GM23248 (cell line): ENCODE results near the gene OR2V1. TPM values are rescaled to one million over a fixed set of nuclear protein-coding genes. Genes with fewer than 3 reads are reported as not detected.
"Not testable (repeated sequence)": the region's sequence is repeated elsewhere in the genome, so short reads cannot be mapped to it uniquely, and the experiment has no call there.

Experiments used
- DNase-seq: peaks from one replicate; pipeline ENCODE4 v3.0.0-alpha.2; 2015
- H2AFZ ChIP-seq: fragments of 200-600 bp; sonication (generic); 2 replicates; pipeline ENCODE4 v1.6.1; 2016; ENCODE audit warnings: antibody characterized with exemption
- H3F3A ChIP-seq: fragments of 200-600 bp; sonication (generic); 2 replicates; pipeline ENCODE4 v1.6.1; 2016; ENCODE audit warnings: mild to moderate bottlenecking, antibody characterized with exemption, mixed run types; ENCODE audit not compliant: insufficient read depth
- H3K27ac ChIP-seq: fragments of 200-600 bp; sonication (generic); 2 replicates; pipeline ENCODE4 v1.5.1; 2016; ENCODE audit warnings: mild to moderate bottlenecking
- H3K27me3 ChIP-seq: fragments of 200-600 bp; sonication (generic); replicated peaks from 2 replicates; pipeline ENCODE4 v1.6.1; 2016; ENCODE audit warnings: mild to moderate bottlenecking; ENCODE audit not compliant: insufficient read depth
- H3K36me3 ChIP-seq: fragments of 200-600 bp; sonication (generic); 2 replicates; pipeline ENCODE4 v1.6.1; 2016; ENCODE audit warnings: low read depth, mild to moderate bottlenecking
- H3K4me1 ChIP-seq: fragments of 200-600 bp; sonication (generic); 2 replicates; pipeline ENCODE4 v1.6.1; 2016; ENCODE audit warnings: mild to moderate bottlenecking; ENCODE audit not compliant: insufficient read depth
- H3K4me2 ChIP-seq: fragments of 200-600 bp; sonication (generic); one replicate; pipeline ENCODE4 v1.6.1; 2016; ENCODE audit warnings: mild to moderate bottlenecking; ENCODE audit not compliant: unreplicated experiment
- H3K4me3 ChIP-seq: fragments of 200-600 bp; sonication (generic); 2 replicates; pipeline ENCODE4 v1.5.1; 2016; ENCODE audit warnings: mild to moderate bottlenecking
- H3K79me2 ChIP-seq: fragments of 200-600 bp; sonication (generic); 2 replicates; pipeline ENCODE4 v1.6.1; 2016; ENCODE audit warnings: mild to moderate bottlenecking; ENCODE audit not compliant: insufficient read depth
- H3K9ac ChIP-seq: fragments of 200-600 bp; sonication (generic); 2 replicates; pipeline ENCODE4 v1.6.1; 2016; ENCODE audit warnings: mild to moderate bottlenecking
- H3K9me2 ChIP-seq: fragments of 200-600 bp; sonication (generic); 2 replicates; pipeline ENCODE4 v1.6.1; 2016; ENCODE audit warnings: mixed run types, mild to moderate bottlenecking, moderate library complexity; ENCODE audit not compliant: insufficient read depth
- H3K9me3 ChIP-seq: fragments of 200-600 bp; sonication (generic); one replicate; pipeline ENCODE4 v1.6.1; 2017; ENCODE audit warnings: low read depth
- H4K20me1 ChIP-seq: fragments of 200-600 bp; sonication (generic); 2 replicates; pipeline ENCODE4 v1.6.0; 2016; ENCODE audit not compliant: insufficient read depth
- EZH2 ChIP-seq: fragments of 200-600 bp; sonication (generic); IDR thresholded peaks from 2 replicates; pipeline ENCODE4 v1.6.1; 2018; ENCODE audit warnings: antibody characterized with exemption, mild to moderate bottlenecking; ENCODE audit not compliant: insufficient read depth, poor library complexity, severe bottlenecking
- EZH2phosphoT487 ChIP-seq: fragments of 200-600 bp; sonication (generic); IDR thresholded peaks from 2 replicates; pipeline ENCODE4 v1.6.1; 2018; ENCODE audit warnings: antibody characterized with exemption, moderate library complexity, mild to moderate bottlenecking, low read depth; ENCODE audit not compliant: insufficient read depth
- WGBS, 2 experiments: methylation state at CpG; one replicate each; pipeline ENCODE4 v1.1.6; 2015 to 2017; ENCODE audit warnings: low lambda C conversion rate in 2 of 2, low coverage in 1 of 2; ENCODE audit errors: missing lambda C conversion rate in 2 of 2; 5-methylcytosine and 5-hydroxymethylcytosine counted together
- in situ Hi-C: fragments of 300-500 bp; cut with MboI; formaldehyde crosslinking; loops from 2 replicates; pipeline ENCODE4 v1.15.0; 2020
- polyA plus RNA-seq: library from polyadenylated mRNA; unstranded; fragments of >200 nt; fragmentation: Nextera tagmentation; extraction: Ambion mirVana; gene quantifications from 2 replicates; pipeline ENCODE4 v1.2.1, GENCODE V29; 2016
- total RNA-seq: library from RNA; depleted of rRNA; stranded (reverse); fragments of >200 nt; shearing (Covaris generic); gene quantifications from 2 replicates; pipeline ENCODE4 v1.2.3, GENCODE V29; 2014

OR2V1 gene
- total and polyA plus RNA-seq, 2 experiments from 2014 or later, result not detected

DNA sequence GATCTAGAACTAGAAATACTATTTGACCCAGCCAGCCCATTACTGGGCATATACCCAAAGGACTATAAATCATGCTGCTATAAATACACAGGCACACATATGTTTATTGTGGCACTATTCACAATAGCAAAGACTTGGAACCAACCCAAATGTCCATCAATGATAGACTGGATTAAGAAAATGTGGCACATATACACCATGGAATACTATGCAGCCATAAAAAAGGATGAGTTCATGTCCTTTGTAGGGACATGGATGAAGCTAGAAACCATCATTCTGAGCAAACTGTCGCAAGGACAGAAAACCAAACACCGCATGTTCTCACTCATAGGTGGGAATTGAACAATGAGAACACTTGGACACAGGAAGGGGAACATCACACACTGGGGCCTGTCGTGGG is 35.8 kb downstream of the OR2V1 start:
- H4K20me1 ChIP-seq, H3K36me3 ChIP-seq, H3K4me2 ChIP-seq, H3K27ac ChIP-seq, DNase-seq, H2AFZ ChIP-seq, in situ Hi-C loops, H3K4me3 ChIP-seq, H3K79me2 ChIP-seq, H3F3A ChIP-seq, H3K9me3 ChIP-seq, H3K4me1 ChIP-seq, H3K9me2 ChIP-seq, H3K9ac ChIP-seq: not testable (repeated sequence)
- 56 to 70% methylated on average over 3 of the region's 3 CpGs for WGBS, 2 experiments
- peaks cover 15% of the 10 kb centered on the region for H3K27me3 ChIP-seq

DNA sequence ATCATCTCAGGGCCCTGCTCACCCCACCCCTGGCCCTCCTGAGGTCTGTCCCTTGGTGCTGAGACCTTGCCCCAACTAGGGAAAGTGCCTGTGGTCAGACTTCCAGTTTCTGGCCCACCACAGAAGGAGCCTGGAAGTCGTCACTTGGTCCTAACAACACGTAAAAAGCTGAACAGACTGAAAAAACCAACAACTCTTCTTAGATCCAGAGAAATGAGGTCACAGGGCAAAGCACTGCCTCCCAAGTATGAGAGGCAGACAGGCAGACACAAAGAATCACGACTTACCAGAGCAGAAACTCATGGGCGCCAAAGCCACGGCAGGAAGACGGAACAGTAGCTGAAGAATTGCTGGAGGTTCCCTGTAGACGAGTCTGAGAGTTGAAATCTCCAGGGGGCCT is 38.5 kb downstream of the OR2V1 start:
- 46 to 73% methylated on average over 7 of the region's 7 CpGs for WGBS, 2 experiments
- no peak overlapping the region for H3K4me3 ChIP-seq
- in situ Hi-C loops, result no loop called here
- H2AFZ ChIP-seq, result no peak overlapping the region
- no peaks in the 10 kb centered on the region for H4K20me1 ChIP-seq
- no peak overlapping the region for H3K4me2 ChIP-seq
- H3K36me3 ChIP-seq, result no peaks in the 10 kb centered on the region
- H3K27ac ChIP-seq, result no peak overlapping the region
- H3K4me1 ChIP-seq, result no peaks in the 10 kb centered on the region
- no peak overlapping the region for H3K9ac ChIP-seq
- H3K79me2 ChIP-seq, result no peaks in the 10 kb centered on the region
- H3F3A ChIP-seq, result no peaks in the 10 kb centered on the region
- H3K27me3 ChIP-seq, result no peaks in the 10 kb centered on the region
- TF ChIP-seq EZH2 (no peak), EZH2phosphoT487 (no peak)
- no peak for DNase-seq
- no peaks in the 10 kb centered on the region for H3K9me3 ChIP-seq
- no peaks in the 10 kb centered on the region for H3K9me2 ChIP-seq

DNA sequence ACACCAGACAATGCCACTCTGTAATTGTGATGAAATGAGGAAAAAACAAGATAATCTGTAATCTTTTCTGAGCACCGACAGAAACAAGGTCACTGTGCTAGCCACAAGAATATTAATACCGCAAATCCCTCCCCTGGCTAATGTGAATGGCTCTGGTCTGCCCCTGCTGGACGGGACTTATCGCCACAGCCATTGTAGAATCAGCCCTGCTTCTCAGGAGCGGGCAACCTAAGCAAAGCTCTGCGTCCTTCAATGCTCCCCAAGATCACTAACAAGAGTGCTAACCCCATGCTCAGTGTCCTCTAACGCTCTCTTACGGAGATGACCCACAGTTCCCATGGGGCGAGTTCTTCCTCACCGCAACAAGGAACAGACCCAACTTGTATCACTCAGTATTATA is 42.7 kb downstream of the OR2V1 start:
- H3F3A ChIP-seq, result no peaks in the 10 kb centered on the region
- no peaks in the 10 kb centered on the region for H3K79me2 ChIP-seq
- in situ Hi-C loops, result no loop called here
- H2AFZ ChIP-seq, result no peak overlapping the region
- no peak overlapping the region for H3K4me2 ChIP-seq
- no peak overlapping the region for H3K9ac ChIP-seq
- H3K9me2 ChIP-seq, result no peaks in the 10 kb centered on the region
- H4K20me1 ChIP-seq, result no peaks in the 10 kb centered on the region
- no peak overlapping the region for H3K27ac ChIP-seq
- no peaks in the 10 kb centered on the region for H3K9me3 ChIP-seq
- peak; percentile 42 for DNase-seq
- H3K36me3 ChIP-seq, result no peaks in the 10 kb centered on the region
- TF ChIP-seq EZH2phosphoT487 (no peak), EZH2 (no peak)
- WGBS, 2 experiments, result 37% methylated on average over 10 of the region's 10 CpGs
- H3K27me3 ChIP-seq, result peaks cover 10% of the 10 kb centered on the region; the same call in 1 of the 2 replicates
- no peak overlapping the region for H3K4me3 ChIP-seq
- H3K4me1 ChIP-seq, result no peaks in the 10 kb centered on the region

DNA sequence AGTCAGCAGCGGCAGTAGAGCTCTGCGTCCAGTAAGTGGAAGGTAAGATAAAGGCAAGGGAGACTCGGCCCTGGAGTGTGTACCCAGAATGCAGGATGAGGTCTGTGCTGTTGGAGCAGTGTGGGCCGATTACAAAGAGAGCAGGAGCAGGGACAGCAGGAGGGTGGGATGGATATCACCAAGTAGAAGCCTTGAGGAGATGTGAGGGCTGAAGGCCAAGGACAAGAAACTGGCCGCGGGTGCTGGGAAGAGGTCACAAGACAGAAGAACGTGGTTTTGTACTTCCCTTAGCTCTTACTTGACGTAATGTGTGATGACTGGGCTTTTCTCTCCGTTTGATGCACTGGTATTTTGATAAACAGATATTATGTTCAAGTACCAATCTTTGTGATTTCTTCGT is 43.7 kb downstream of the OR2V1 start:
- 46 to 50% methylated on average over 10 of the region's 10 CpGs for WGBS, 2 experiments

DNA sequence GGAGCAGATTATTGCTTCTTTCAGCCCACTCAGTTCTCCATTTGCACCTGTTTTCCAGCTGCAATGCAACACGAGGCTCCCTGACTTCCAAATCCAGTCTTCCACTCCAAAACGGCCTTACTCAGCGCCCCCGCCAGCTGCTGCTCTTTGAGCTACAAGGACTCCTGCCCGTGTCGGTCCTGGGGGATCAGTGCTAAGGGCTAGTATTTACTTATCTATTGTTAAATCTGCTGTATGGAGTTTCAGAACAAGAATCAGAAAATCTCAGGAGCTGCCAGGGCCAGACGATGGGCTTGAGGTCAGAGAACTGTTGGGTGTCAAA is 44.1 kb downstream of the OR2V1 start:
- H3K27me3 ChIP-seq, result peaks cover 13% of the 10 kb centered on the region; the same call in 1 of the 2 replicates
- no peak overlapping the region for H2AFZ ChIP-seq
- H3F3A ChIP-seq, result no peaks in the 10 kb centered on the region
- H3K4me1 ChIP-seq, result no peaks in the 10 kb centered on the region
- in situ Hi-C loops, result no loop called here
- no peaks in the 10 kb centered on the region for H3K9me3 ChIP-seq
- no peaks in the 10 kb centered on the region for H3K79me2 ChIP-seq
- H4K20me1 ChIP-seq, result no peaks in the 10 kb centered on the region
- H3K36me3 ChIP-seq, result no peaks in the 10 kb centered on the region
- H3K9me2 ChIP-seq, result no peaks in the 10 kb centered on the region
- no peak overlapping the region for H3K9ac ChIP-seq
- no peak for TF ChIP-seq EZH2
- no peak for TF ChIP-seq EZH2phosphoT487
- no peak overlapping the region for H3K4me2 ChIP-seq
- H3K4me3 ChIP-seq, result no peak overlapping the region
- no peak for DNase-seq
- 27 to 40% methylated on average over 7 of the region's 7 CpGs for WGBS, 2 experiments
- no peak overlapping the region for H3K27ac ChIP-seq

More for the DNA sequence above, 43.7 kb downstream of the OR2V1 start:
- in situ Hi-C loops, result no loop called here
- peaks cover 10% of the 10 kb centered on the region; the same call in 1 of the 2 replicates for H3K27me3 ChIP-seq
- DNase-seq, result no peak
- H3K79me2 ChIP-seq, result no peaks in the 10 kb centered on the region
- no peak overlapping the region for H3K9ac ChIP-seq
- no peaks in the 10 kb centered on the region for H3K9me3 ChIP-seq
- H3K9me2 ChIP-seq, result no peaks in the 10 kb centered on the region
- no peak overlapping the region for H2AFZ ChIP-seq
- no peak overlapping the region for H3K4me2 ChIP-seq
- H3K4me3 ChIP-seq, result no peak overlapping the region
- no peaks in the 10 kb centered on the region for H4K20me1 ChIP-seq
- H3K27ac ChIP-seq, result no peak overlapping the region
- no peaks in the 10 kb centered on the region for H3K36me3 ChIP-seq
- no peaks in the 10 kb centered on the region for H3F3A ChIP-seq
- TF ChIP-seq EZH2 (no peak), EZH2phosphoT487 (no peak)
- no peaks in the 10 kb centered on the region for H3K4me1 ChIP-seq
